ENCODE measurements around the gene RECQL. TPM values are rescaled to one million over a fixed set of nuclear protein-coding genes. Genes with fewer than 3 reads are reported as not detected.

The RECQL gene
- total and polyA plus RNA-seq, 5 experiments from 2014 or later, result 51.4 to 64.6 (median 56.8) TPM

DNA sequence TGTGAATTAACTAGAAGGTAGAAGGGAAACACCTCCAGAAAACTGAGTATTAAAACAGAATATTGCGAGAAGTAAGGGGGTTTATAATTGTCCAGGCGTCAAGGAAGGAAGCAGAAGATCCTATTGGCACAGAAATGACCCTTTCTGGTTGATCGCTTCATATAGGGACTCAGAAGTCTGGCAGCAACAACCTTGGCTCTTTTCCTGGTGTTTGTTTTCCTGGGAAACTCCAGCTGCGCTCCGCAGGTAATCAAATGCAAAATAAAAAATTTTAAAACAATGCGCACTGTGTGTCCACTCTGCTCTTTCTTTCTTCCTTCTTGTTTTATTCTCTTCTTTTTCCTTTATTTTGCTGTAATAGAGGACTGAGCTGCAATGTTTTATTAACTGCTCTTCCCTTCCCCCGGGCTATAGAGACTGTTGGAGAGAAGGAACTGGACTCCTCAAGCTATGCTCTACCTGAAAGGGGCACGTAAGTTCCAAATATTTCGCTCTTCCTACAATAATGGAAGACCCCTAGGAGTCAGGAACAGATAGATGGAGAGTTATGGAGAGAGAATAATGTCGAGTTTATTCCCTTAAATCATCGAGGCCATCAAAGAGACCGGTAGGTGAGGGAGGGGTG, 25.4 kb upstream of the RECQL start:
- no peak for ATAC-seq
- DNase-seq, result no peak
- Mint-ChIP-seq H3K27ac (peak overlapping the region in 3 of 10 donors; percentile 14 to 72 (median 19)), H3K9me3 (peaks cover 0 to 12% (median 4%) of the 10 kb centered on the region in 9 donors), H3K27me3 (peaks cover 19 to 39% (median 31%) of the 10 kb centered on the region in 5 donors), H3K4me3 (peak overlapping the region; percentile 75 to 90 (median 82)), H3K36me3 (peaks cover 0 to 6% (median 5%) of the 10 kb centered on the region in 3 donors), H3K4me1 (peaks cover 2 to 11% (median 9%) of the 10 kb centered on the region in 4 donors)
- POLR2A ChIA-PET, result interaction anchor here (2.9 kb wide), 1 partner anchor 25 kb away, joined by 8 read pairs; the partner anchor contains the start of genes GOLT1B and RECQL

DNA sequence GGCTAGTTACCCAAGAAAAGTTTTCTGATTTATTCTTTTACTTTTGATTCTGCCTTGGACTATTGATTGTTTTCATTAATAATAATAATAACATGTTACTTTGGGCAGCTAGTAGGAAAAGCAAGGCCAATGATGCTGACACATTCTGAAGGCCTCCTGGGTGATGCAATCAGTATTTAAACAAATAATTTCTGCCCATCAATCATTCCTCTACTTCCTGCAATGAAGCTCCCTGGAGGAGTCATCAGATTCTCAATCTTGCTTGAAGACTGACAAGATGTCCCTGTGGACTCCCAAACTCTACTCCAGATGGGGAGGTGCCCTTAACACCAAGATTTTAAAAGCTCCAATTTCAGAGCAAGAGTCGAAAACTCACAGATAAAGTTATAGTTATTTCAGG, 24.6 kb upstream of the RECQL start, which contains the start of gene SPX:
SPX (plus strand) TSS at position 244 of the 400 bp plus-strand sequence. CDS start 177 bp downstream, outside the sequence.
- Mint-ChIP-seq H3K4me3 (peak within 1 kb of the TSS; percentile 75 to 90 (median 82)), H3K4me1 (peaks cover 2 to 11% (median 9%) of the 10 kb centered on the region in 4 donors), H3K9me3 (peaks cover 0 to 12% (median 4%) of the 10 kb centered on the region in 9 donors), H3K36me3 (peaks cover 0 to 6% (median 5%) of the 10 kb centered on the region in 3 donors), H3K27me3 (peaks cover 14 to 34% (median 24%) of the 10 kb centered on the region in 5 donors), H3K27ac (peak within 1 kb of the TSS in 3 of 10 donors; percentile 14 to 72 (median 19))
- no peak for ATAC-seq
- DNase-seq, result no peak
- POLR2A ChIA-PET, result no interaction called here

DNA sequence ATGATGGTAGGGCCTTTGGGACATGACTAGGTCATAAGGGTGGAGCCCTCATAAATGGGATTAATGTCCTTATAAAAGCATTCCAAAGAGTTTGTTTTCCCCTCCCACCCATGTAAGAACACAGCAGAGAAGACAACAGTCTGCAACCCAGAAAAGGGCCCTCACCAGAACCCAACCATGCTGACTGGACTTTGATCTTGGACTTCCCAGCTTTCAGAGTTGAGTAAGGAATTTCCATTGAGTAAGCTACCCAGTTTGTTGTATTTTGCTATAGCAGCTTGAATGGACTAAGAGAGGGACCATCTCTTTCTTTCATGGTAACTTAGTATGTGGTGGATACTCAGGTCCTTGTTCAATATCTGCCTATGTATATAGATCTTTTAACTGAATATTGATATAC, 21.7 kb upstream of the RECQL start:
- Mint-ChIP-seq H3K4me1 (peaks cover 2 to 10% (median 5%) of the 10 kb centered on the region in 4 donors), H3K27ac (no peak overlapping the region), H3K9me3 (peaks cover 0 to 12% (median 4%) of the 10 kb centered on the region in 9 donors), H3K36me3 (peaks cover 0 to 5% (median 0%) of the 10 kb centered on the region in 3 donors), H3K4me3 (no peak overlapping the region), H3K27me3 (peaks cover 0 to 13% (median 4%) of the 10 kb centered on the region in 5 donors)
- ATAC-seq (no peak), DNase-seq (no peak)
- POLR2A ChIA-PET, result no interaction called here

DNA sequence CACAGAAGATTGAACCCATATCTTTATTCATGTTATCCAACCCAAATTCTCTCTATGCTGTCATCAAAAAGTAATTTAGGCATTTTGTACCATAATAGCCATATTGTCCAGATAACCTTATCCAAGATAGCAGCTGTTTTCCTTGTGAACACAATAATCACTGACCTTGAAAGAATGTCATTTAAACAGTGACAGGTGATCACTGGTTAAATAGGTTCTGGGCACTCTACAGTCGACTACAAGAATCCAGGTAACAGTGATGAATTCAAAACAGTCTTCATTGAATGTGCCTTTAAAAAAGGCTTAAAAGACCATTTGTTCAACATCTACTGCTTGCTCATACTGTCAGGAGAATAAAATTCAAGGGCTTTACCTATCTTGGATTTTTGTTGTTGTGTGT, 20.1 kb upstream of the RECQL start:
- no peak for ATAC-seq
- no peak for DNase-seq
- H3K36me3 Mint-ChIP-seq, result peaks cover 2 to 7% (median 5%) of the 10 kb centered on the region in 3 donors
- H3K4me3 Mint-ChIP-seq, result no peak overlapping the region
- peaks cover 0 to 12% (median 4%) of the 10 kb centered on the region in 9 donors for H3K9me3 Mint-ChIP-seq
- peaks cover 0 to 8% (median 0%) of the 10 kb centered on the region in 5 donors for H3K27me3 Mint-ChIP-seq
- no peaks in the 10 kb centered on the region for H3K4me1 Mint-ChIP-seq
- POLR2A ChIA-PET, result no interaction called here
- H3K27ac Mint-ChIP-seq, result no peak overlapping the region

DNA sequence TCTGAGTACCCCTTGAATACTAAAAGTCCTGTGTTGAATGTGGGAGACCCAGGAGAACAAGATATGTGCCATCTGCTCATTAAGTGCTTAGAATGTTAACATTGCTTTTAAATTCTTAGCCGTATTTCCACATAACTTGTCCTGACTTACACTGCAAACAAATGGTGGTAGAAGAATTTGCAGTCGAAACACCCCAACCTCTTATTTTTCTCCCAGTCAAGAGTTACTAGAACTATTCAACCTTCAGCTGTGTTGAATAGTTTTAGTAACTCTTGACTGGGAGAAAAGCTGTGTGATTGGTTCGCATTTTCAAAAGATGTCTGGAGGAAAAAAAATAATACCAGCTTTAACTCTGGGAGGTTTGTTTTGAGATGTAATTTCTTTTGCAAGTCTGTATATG, 17.0 kb upstream of the RECQL start:
- peaks cover 0 to 32% (median 11%) of the 10 kb centered on the region in 3 donors for H3K36me3 Mint-ChIP-seq
- POLR2A ChIA-PET, result no interaction called here
- H3K4me1 Mint-ChIP-seq, result no peaks in the 10 kb centered on the region

DNA sequence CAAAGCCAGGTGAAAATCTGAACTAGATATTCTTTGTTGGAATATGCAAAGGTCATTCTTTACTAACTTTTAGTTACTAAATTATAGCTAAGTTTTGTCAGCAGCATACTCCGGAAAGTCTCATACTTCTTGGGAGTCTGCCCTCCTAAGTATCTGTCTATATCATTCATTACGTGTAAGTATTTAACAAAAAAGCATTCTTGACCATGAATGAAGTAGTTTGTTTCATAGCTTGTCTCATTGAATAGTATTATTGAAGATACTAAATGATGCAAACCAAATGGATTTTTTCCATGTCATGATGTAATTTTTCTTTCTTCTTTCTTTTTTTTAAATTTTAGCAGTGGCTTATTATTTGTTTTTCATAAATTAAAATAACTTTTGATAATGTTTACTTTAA, 14.8 kb upstream of the RECQL start:
- ATAC-seq (no peak), DNase-seq (no peak)
- peaks cover 0 to 48% (median 11%) of the 10 kb centered on the region in 3 donors for H3K36me3 Mint-ChIP-seq
- no peak overlapping the region for H3K27ac Mint-ChIP-seq
- no peaks in the 10 kb centered on the region for H3K27me3 Mint-ChIP-seq
- peaks cover 0 to 4% (median 0%) of the 10 kb centered on the region in 4 donors for H3K4me1 Mint-ChIP-seq
- H3K9me3 Mint-ChIP-seq, result no peaks in the 10 kb centered on the region
- POLR2A ChIA-PET, result no interaction called here
- H3K4me3 Mint-ChIP-seq, result no peak overlapping the region

More for the DNA sequence above, 17.0 kb upstream of the RECQL start:
- peak overlapping the region in 3 of 10 donors; percentile 1 to 60 (median 59) for H3K27ac Mint-ChIP-seq
- H3K27me3 Mint-ChIP-seq, result no peaks in the 10 kb centered on the region
- ATAC-seq, result no peak
- no peak for DNase-seq
- H3K9me3 Mint-ChIP-seq, result no peaks in the 10 kb centered on the region
- no peak overlapping the region for H3K4me3 Mint-ChIP-seq

DNA sequence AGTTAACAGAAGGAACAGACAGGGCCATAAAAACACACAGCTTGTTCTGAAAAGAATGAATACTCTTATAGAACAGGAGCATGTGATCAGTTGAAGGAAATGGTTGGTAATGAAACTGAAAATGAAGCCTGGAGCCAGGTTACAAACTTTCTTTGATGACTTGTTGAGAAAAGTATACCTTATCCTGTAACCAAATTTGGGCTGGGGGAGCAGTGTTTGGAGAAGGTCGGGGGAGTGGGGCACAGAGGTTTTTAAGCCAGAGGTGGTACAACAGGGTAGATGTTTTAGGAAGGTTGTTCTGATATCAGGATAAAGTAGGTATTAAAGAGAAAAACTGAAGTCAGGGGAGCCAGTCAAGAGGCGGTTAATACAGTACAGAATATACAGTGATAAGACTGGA, 8.3 kb upstream of the RECQL start:
- peak in 2 of 10 donors; percentile 8 to 29 for DNase-seq
- Mint-ChIP-seq H3K27me3 (no peaks in the 10 kb centered on the region), H3K4me3 (peak overlapping the region; percentile 11 to 83 (median 55)), H3K27ac (peak overlapping the region; percentile 76 to 95 (median 86)), H3K4me1 (peaks cover 14 to 34% (median 29%) of the 10 kb centered on the region in 4 donors), H3K9me3 (no peaks in the 10 kb centered on the region), H3K36me3 (peaks cover 5 to 65% (median 11%) of the 10 kb centered on the region in 3 donors)
- POLR2A ChIA-PET, result interaction anchor here (0.6 to 1.6 kb wide), 2 partner anchors 8 to 143 kb away, joined by 5 to 7 read pairs; partner anchors contain the start of genes GOLT1B and RECQL
- peak; percentile 30 to 67 for ATAC-seq

DNA sequence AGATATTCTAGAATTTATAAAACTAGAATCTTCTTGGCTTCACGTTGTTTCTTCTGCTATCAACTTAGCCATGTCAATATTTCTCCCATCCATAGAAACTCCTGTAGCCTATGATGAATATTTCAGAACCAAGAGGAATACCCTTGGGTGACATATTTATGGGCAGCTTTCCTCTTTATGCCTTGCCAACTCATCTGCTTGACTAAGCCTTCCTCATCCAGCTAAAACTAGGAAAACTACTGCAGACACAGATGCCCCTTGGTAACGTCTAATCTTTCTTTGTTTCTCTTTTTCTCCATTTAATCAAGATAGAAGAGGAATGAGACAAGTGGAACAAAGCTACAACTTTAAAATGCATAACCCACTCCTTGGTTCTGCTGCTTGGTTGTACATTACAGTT, 6.4 kb upstream of the RECQL start:
- no peaks in the 10 kb centered on the region for H3K9me3 Mint-ChIP-seq
- DNase-seq (no peak), ATAC-seq (no peak)
- H3K36me3 Mint-ChIP-seq, result peaks cover 5 to 49% (median 9%) of the 10 kb centered on the region in 3 donors
- POLR2A ChIA-PET, result no interaction called here
- peaks cover 20 to 53% (median 45%) of the 10 kb centered on the region in 4 donors for H3K4me1 Mint-ChIP-seq
- H3K27ac Mint-ChIP-seq, result peak overlapping the region in 1 of 10 donors; percentile 70
- no peaks in the 10 kb centered on the region for H3K27me3 Mint-ChIP-seq
- H3K4me3 Mint-ChIP-seq, result no peak overlapping the region

DNA sequence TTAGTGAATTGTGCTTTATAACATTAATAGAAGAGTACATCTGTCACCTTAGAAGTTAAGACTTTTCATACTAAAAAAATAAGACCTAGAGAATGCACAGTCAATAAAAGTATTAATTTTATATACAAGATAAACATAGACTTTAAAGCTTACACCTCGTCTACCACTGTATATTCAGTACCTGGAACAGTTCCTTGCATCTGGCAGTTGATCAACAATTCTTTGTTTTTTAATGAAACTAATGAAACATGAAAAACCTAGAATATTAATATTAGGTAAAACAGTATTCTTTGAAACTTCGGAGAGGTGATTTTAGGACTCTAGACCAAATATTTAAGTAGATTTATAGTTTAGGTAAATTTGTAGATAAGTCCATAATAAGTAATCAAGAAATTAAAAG, 4.5 kb upstream of the RECQL start:
- H3K36me3 Mint-ChIP-seq, result peaks cover 5 to 36% (median 9%) of the 10 kb centered on the region in 3 donors
- POLR2A ChIA-PET, result no interaction called here
- DNase-seq (no peak), ATAC-seq (no peak)
- no peak overlapping the region for H3K27ac Mint-ChIP-seq
- H3K9me3 Mint-ChIP-seq, result no peaks in the 10 kb centered on the region
- peaks cover 22 to 59% (median 47%) of the 10 kb centered on the region in 4 donors for H3K4me1 Mint-ChIP-seq
- H3K4me3 Mint-ChIP-seq, result no peak overlapping the region
- no peaks in the 10 kb centered on the region for H3K27me3 Mint-ChIP-seq

DNA sequence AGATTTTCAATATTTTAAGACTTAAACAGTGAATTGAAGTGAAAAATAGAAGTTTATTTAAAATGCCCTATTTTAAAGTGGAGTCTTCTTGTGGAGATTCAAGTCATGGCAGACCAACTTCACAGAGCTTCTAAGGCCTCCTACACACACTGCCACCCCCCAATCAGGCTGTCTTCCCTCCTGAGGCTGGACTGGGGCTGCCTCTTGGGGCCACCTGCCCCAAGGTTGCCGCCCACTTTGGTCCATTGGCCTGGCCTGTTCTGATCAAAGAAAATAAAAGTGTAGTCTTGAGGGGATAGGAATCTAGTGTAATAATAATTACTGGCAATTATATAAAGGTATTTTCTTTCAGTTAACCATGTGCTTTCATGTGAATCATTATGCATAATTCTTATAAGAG, 1.4 kb upstream of the RECQL start:
- Mint-ChIP-seq H3K4me3 (no peak overlapping the region), H3K36me3 (peaks cover 0 to 21% (median 3%) of the 10 kb centered on the region in 3 donors), H3K4me1 (peaks cover 20 to 46% (median 44%) of the 10 kb centered on the region in 4 donors), H3K27ac (peak overlapping the region in 1 of 10 donors; percentile 67), H3K27me3 (no peaks in the 10 kb centered on the region), H3K9me3 (no peaks in the 10 kb centered on the region)
- DNase-seq, result no peak
- POLR2A ChIA-PET, result interaction anchor here (0.8 to 2.3 kb wide), 2 partner anchors 8 to 155 kb away, joined by 3 to 20 read pairs; partner anchors contain the start of gene LDHB
- no peak for ATAC-seq

DNA sequence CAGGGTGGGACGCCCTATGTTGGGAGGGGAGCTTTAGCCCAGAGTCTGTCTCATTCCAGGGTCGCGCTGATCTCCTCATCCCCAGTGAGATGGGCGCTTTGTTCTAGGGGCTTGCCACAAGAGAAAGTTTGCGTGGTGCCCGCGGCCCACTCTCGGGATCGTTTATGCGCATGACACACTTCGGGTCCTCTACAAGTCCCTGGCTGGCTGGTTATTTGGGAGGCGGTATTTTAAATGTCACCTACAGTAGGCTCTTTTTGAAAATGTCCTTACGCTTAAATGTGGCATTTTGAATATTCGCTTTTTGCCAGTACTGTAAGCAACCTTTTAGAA, 695 bp upstream of the RECQL start:
- Mint-ChIP-seq H3K36me3 (peaks cover 0 to 23% (median 9%) of the 10 kb centered on the region in 3 donors), H3K4me1 (peaks cover 21 to 54% (median 44%) of the 10 kb centered on the region in 4 donors), H3K27ac (no peak overlapping the region), H3K9me3 (no peaks in the 10 kb centered on the region), H3K4me3 (no peak overlapping the region), H3K27me3 (no peaks in the 10 kb centered on the region)
- POLR2A ChIA-PET, result interaction anchor here (0.8 to 2.4 kb wide), 9 partner anchors 9 to 176 kb away, joined by 3 to 23 read pairs (median 4); partner anchors contain the start of genes LDHB and PYROXD1
- DNase-seq, result peak in 4 of 10 donors; percentile 9 to 67 (median 28)
- peak in 1 of 2 donors; percentile 27 for ATAC-seq

DNA sequence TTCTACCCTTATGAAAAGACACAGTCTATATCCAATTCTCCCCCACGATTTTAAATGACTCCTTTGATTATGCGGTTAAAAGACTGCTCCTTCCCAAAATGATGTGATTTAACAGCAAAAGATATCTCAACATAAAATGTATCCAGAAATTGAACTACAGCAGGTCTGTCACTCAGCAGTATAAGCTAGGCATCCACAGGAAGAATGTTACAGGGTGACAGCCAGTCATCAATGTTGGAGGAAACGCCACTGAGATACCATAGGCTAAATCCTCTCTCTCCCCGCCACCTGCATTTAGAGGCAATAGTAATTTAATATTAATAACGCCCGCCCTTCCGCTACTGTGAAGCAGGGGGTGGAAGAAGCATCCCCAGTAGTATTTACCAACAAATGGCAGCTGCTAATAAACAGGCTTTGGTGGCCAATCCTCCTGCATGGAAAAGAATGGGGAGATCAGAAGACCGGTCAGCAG, 613 bp downstream of the RECQL start:
- Mint-ChIP-seq H3K27ac (no peak overlapping the region), H3K27me3 (no peaks in the 10 kb centered on the region), H3K9me3 (no peaks in the 10 kb centered on the region), H3K4me3 (no peak overlapping the region), H3K4me1 (peaks cover 21 to 58% (median 48%) of the 10 kb centered on the region in 4 donors), H3K36me3 (peaks cover 5 to 33% (median 15%) of the 10 kb centered on the region in 3 donors)
- POLR2A ChIA-PET, result interaction anchor here (0.9 to 2.4 kb wide), 5 partner anchors 9 to 157 kb away, joined by 3 to 23 read pairs (median 5); partner anchors contain the start of genes LDHB and PYROXD1
- ATAC-seq (no peak), DNase-seq (peak in 1 of 10 donors; percentile 11)

DNA sequence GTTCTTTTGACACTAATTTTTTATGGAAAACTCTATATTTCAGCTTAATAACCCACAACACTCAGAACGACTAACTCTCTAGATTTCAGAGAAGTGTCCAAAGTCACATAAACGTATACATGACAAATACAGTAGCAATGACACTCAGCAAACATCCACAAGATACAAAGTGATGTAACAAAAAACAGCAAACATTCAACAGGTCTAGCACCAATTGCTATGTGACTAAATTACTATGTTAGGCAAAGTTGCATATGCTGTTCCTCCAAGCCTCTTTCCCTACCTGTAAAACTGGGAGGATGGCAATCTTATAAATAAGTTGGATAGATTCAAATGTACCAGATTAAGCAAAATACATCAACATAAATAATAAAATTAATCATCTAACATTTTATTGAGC, 1.7 kb downstream of the RECQL start:
- POLR2A ChIA-PET, result interaction anchor here (2.4 kb wide), 1 partner anchor 62 kb away, joined by 23 read pairs; the partner anchor contains the start of gene PYROXD1
- Mint-ChIP-seq H3K27ac (no peak overlapping the region), H3K9me3 (no peaks in the 10 kb centered on the region), H3K36me3 (peaks cover 5 to 44% (median 22%) of the 10 kb centered on the region in 3 donors), H3K4me3 (peak overlapping the region in 1 of 10 donors; percentile 41), H3K4me1 (peaks cover 18 to 57% (median 41%) of the 10 kb centered on the region in 4 donors), H3K27me3 (no peaks in the 10 kb centered on the region)
- ATAC-seq (no peak), DNase-seq (no peak)
